ENCODE results near the gene PODXL2.

The PODXL2 gene

DNA sequence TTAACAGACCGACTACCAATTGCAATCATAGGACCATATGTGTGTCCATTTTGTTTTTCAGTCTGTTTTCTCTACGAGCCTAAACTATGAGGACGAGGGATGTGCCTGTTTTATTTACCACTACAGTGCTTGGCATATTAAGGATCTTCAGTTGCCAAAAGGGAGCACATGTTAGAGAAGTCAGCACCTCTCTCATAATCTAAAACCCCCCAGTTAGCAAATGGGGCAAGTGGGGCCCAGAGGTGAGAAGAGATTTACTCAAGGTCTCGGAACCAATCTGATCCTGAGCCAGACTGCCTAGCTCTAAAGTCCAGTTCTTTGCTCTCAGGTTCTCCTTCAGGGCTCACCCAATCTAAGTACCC lies 578 bp upstream of the PODXL2 start:
- DNase-seq (ENCODE audit: low read depth in 2 of 2): no peak

DNA sequence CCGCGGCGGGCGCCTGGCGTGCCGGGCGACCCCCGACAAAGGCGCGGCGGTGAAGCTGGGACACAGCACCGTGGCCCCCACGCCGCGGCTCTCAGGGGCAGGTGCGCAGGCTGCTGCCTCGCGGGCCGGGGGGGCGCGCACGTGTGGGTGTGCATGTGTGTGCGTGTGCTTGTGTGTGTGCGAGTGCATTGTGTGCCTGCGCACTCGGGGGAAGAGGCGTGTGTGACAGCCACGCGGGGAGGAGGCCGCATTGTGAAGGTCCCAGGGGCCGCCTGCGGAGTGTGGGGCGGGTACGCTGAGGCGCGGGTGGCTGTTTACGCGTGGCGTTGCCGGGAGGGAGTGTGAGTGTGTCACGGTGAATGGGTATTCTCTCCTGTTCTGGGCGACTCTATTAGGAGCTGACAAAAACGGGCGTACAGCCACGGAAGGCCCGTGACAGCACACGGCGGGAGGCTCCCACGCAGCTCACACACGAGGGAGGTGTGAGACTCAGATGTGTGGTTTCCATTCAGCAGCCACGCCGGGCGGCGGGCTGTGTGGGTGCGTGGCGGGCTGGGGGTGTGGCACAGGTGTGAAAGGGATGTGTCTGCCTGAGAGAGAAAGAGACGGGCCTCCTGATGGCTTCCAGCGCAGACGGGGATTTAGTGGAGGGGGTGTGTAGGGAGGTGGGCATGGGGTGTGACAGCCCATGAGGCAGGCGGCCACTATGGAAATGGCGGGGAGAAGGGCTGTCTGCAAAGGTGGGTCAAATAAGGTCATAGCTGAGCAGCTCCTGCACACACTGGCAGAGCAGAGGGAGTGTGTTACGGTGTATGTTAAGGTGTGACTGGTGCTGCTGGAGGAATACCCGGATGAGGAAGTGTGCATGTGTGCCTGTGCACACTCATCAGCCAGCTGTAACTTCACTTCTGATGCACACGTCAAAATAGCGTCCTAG lies 750 bp downstream of the PODXL2 start:
- peak in 1 of 2 donors; percentile 14 for DNase-seq (ENCODE audit: low read depth in 2 of 2)

DNA sequence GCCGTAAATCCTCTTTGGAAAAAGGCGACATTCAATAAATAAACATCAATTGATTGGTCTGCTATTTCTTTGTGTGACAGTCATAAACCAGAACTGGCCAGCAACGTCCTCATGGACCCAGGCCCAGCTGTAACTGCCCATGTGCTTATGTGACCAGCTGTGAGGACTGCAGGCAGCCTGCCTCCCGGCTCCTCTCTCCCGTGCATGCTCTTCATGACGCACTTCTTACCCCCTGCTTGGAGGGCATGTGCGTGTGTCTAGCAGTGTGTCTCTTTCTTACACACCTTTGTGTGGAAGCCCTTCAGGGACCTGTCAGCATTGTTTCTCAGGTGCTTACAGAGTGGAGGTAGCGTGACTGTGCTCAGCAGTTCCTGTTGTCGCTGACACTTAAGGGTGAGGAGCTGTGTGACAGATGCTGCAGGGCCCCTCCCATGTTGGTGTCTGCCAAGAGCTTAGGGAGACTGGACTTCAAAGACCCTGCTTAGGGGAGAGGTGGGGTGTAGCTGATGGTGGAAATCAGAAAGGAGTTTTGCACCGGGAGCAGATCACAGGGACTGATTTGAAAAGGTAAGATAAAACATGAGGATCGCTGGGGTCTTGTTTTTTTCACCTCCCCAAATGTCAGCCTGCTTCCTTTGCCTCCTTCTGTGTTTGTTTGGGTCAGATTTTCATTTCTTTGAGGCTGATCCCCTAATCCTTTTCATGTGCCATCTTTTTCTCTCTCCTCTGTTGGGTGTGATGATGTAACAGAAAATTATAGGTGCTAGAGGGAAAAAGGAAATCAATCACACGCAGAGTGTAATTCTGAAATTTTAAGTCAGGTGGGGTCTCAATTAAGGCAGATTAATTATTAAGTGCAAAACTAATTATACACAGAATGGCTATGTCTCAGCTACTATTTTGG lies 2.1 kb downstream of the PODXL2 start:
- no peak for DNase-seq (ENCODE audit: low read depth in 2 of 2)

DNA sequence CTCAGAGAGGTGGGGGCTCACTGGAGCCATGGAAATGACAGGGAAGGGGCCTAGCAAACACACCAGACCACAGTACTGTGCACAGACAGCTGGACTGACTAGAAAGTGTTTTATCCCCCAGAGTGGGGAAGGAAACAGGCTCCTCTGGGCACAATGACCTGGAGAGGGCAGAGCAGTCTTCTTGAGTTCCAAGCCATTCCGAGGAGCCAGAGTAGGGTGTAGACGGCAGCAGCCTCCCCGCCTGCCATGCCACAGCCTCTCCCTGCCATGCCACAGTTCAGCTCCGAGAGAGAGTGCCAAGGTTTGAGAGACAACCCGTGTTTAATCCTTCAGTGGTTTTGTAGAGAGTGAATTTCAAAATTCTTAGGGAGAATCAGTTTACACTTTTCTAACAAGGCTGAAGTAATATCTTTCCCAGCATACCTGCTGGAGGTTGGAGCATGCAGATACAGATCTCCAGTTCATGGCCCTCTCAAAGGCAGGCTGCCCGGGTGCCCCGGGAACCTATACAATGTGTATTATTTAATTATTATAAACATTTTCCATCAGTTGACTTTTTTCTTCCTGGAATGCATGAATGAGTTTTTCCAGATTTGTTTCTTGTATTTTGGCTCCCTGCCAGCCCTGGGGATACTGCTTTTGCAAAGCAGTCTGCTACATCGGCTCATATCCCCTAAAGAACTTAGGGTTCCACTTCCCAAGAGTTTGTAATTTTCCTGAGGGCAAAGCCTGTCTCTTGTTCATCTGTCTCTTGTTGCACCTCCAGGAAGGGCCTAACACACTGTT lies 3.2 kb downstream of the PODXL2 start:
- no peak for DNase-seq (ENCODE audit: low read depth in 2 of 2)

DNA sequence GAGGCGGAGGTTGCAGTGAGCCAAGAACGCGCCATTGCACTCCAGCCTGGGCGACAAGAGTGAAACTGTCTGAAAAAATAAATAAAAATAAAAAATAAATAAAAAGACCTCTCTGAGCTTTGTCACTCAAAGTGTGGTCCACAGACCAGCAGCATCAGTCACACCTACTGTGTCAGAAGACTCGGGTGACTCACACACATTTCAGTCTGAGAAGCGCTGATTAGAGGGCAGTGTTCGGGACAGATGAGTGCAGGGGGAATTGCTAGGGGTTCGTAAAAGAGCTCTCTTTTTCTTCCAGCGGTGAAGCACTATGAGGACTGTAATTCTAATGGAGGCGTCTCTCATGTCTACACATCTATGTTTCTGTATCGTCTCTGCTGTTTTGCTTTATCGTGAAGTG lies 5.7 kb downstream of the PODXL2 start:
- DNase-seq (ENCODE audit: low read depth in 2 of 2): no peak

DNA sequence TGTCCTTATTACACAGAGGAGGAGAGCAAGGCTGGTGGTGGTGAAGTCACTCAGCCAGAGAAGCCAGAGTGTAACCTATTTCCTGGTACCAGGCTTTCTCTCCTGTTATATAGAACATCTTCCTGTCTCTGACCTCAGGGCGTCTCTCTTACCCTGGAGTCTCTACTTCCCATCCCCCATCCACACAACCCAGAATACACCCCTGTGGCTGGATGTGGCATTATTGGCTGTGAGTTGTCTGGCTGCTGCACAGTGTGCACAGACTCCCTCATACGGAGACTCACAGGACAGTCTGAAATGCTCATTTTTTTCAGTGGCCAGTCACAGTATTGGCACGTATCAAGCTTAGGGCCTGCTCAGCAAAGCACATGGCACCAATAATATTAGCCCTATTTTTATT lies 8.6 kb downstream of the PODXL2 start:
- DNase-seq (ENCODE audit: low read depth in 2 of 2): no peak

DNA sequence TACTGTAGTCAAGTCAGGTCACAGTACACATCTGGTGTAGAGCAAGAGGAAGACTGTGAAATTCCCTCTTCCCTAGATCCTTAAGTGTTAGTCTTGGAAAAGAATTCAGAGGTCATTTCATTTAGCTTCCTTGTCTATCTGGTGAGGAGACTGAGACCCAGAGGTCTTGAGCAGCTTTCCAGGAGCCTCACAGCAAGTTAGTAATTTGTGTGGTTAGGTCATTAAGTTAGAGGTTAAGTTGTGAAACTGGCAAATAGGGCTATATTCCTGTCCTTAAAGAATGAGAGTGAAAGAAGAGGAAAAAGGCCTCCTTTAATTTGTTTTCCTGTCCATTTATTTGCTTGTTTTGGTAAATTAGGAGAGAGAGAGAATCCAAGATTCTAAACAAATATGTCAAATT lies 9.0 kb downstream of the PODXL2 start:
- no peak for DNase-seq (ENCODE audit: low read depth in 2 of 2)

DNA sequence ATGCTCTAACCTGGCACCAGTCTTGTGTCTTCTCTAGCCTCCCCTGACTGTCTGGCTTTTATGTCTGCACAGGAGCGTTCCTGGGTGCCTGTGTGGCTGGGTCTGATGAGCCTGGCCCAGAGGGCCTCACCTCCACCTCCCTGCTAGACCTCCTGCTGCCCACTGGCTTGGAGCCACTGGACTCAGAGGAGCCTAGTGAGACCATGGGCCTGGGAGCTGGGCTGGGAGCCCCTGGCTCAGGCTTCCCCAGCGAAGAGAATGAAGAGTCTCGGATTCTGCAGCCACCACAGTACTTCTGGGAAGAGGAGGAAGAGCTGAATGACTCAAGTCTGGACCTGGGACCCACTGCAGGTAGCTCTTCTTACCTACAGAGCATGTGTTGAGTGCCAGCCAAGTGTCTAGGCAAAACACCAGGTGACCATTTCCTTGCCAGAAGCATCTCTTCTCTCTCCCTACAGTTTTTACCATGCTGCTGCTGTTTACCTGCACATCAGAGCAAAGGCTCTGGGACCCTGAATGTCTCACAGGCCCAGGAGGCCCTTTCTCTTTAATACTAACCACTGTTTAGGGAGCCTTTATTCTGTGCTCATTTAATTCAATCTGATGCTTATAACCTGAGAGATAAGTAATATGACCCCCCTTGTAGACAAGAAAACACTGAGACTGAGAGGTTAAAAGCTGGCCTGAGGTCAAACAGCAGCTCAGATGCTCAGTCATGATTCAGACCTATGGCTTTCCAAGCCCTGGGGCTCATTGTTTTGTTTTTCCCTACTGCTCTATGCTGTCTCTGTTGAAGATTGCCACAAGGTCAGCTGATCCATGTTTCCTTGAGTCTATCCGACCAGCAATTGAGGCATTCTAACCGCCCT lies 10.4 kb downstream of the PODXL2 start:
- no peak for DNase-seq (ENCODE audit: low read depth in 2 of 2)

DNA sequence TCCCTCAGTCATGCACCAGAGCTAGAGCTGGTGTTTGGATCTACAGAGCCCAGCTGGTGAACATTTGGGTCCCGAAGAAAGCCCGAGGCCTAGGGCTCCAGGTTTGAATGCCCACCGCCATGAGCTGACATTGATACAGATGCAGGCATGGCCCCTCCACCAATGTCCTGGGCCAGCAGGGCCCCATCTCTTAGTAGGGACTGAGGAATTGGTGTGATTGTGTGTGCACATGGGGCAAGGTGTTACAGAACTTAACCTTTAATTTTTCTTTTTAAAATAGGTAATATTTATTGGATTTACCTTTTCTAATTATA lies 11.0 kb downstream of the PODXL2 start:
- no peak for DNase-seq (ENCODE audit: low read depth in 2 of 2)

DNA sequence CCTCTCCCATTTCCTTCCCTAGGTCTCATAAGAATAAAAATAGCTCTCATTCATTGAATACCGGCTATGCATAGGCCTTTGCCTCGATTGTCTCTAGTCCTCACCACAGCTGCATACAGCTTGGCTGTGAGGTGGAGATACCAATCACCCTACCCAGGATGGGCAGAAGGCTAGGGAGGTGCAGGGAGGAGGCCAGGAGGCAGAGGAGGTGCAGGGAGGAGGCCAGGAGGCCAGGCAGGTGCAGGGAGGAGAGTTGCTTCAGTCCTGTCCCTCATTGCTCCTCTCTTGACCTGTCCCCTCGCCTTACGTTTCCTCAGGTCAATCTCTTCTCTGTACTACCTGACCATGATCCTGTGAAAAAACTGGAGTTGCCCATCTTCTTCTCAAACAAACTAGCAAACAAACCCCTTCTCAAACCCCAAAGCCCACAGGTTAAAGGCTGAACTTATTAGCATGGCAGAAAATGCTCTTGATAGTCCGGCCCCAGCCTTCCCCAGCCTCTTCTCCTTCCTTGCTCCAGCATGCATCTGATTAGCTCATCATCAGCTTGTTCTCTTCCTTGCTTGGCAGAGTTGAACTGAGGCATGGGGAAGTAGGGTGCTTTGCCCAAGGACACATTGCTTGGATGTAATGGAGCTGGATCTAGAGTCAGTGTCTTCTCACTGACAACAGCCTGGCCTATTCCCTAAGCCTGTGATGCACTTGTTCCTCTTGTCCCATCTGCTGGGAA lies 15.8 kb downstream of the PODXL2 start:
- DNase-seq (ENCODE audit: low read depth in 2 of 2): no peak

DNA sequence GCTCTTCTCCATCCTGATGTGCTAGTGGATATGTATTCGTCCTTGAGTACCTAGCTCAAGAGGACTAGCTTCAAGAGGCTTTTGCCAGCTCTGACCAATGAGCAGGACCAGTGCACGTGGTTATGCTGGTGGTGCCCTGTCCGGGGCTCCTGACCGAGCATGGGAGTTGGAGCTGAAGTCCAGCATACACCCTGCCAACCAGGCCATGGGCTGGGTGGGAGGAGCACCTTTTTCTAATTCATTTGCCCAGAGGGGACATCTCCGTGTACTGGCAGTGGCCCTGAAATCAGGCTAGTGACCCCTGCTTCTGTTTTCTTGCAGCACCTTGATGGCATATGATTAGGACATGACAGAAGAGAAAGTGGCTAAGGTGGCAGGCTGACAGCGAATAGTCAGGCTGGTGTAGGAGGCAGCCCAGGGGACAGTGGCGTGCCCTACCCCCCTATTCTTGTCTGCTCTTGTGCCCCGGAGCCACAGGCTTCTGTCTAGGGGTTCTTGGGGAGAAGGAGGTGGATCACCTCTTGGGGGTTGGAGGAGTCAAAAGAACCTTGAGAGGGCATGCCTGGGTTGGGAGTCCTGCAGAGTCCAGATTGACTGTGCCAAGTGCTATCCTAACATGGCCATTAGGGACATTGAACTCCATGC lies 16.5 kb downstream of the PODXL2 start:
- DNase-seq (ENCODE audit: low read depth in 2 of 2): no peak

DNA sequence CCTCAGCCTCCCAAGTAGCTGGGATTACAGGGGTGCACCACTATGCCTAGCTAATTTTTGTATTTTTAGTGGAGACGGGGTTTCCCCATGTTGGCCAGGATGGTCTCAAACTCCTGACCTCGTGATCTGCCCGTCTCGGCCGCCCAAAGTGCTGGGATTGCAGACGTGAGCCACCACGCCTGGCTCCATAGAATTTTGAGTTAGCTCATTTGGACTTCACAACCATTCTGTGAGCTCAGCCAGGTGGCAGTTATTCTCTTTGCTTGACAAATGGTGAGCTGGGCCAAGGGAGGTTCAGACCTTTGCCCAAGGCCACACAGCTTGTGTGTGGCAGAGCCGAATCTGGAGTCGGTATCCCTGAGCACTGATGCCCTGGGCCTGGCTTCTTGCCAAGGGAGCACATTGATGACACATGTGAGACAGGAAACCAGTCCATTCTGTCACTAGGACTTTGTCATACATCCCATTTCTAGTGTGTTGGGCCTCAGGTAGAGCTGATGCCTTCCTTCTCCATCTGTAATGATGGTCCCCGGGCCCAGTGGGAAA lies 17.6 kb downstream of the PODXL2 start:
- no peak for DNase-seq (ENCODE audit: low read depth in 2 of 2)

DNA sequence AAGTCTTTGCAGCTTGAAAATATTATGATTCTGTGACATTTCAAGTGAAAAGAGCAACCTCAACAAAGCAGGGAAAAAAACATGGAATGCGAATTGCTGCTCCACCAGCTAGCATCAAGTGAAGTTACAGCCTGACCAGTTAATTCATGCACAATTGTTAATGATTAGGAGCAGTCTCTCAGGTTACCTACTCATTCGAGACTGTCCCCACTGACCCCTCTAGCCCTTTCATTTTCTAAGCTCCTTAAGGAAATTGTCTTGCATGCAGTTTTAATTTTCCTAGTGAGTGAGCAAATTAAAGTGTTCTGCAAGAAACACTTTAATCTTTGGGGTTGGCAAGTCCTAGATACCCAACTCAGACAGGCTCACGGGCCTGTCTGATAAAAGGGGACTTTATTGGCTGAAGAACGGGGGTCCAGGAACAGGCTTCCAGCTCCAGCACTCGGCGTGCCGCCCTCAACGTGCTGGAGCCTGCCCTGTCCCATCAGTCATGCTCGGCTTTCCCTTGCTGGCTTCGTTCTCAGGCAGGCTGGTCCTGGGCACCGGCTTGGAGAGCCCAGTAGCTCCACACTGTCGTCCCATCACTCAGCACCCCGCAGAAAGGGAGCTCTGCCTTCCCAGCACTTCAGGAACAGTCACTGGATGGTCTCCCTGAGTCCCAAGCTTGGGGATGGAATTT lies 18.3 kb downstream of the PODXL2 start:
- no peak for DNase-seq (ENCODE audit: low read depth in 2 of 2)

DNA sequence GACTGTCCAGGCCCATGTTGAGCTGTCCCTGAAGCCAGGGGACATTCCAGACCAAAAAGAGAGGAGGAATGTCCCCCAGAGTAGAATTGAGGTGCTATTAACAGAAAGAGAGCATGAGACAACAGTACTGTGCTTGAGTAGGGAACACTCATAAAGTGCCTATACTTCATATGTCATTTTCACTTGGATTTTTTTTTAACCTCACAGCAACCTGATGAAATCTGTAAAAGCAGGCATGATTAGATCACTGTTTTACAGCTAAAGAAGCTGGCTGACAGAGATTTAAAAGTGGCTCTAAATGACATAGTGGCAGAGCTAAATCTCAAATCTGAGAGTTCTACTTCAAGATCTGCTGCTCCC lies 18.8 kb downstream of the PODXL2 start:
- no peak for DNase-seq (ENCODE audit: low read depth in 2 of 2)

DNA sequence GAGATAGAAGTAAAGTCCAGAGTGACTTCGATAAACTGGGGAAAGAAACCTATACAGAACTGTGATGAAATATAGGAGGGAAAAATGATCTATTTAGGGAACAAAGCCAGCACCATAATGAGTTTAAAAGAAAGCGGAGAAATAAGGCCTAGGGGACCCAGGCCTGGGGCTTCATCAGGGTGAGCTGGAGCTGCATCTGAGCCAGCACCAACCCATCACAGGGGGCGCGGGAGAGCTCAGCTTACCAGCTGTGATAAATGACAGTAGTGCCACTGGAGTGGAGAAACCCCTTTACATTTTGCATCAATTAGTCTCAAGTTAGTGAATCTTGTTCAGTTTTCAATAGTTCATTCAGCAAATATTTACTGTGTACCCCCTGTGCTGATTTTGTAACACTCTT lies 21.3 kb downstream of the PODXL2 start:
- no peak for DNase-seq (ENCODE audit: low read depth in 2 of 2)

DNA sequence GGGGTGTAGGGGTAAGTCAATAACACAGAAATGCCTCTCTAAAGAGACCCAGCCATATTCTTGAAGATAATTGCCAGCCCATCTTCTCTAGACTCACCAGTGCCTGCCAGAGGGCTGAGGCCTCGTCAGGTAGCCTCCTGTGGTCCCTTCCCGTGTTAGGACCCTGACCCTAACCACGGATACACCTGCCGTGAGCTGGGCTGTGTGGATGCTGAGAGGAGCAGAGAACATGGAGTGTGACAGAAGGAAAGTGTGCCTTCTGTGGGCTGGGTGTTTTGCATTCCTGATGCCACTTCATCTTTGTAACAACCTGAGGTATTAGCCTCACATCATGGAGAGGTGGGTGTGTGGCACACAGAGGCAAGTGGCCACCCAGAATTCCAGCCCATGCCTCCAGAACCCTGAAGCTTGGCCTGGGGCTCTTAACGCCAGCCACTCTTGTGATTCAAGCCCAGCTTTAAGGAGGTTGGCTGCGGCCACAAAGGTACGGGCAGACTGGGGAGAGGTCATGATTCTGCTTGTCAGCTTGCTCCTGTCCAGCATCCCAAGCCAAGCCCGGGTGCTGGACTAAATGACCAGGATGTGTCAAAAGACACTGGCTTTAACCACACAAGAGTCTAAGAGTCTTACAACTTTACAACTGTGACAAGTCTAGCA lies 22.7 kb downstream of the PODXL2 start:
- DNase-seq (ENCODE audit: low read depth in 2 of 2): no peak

DNA sequence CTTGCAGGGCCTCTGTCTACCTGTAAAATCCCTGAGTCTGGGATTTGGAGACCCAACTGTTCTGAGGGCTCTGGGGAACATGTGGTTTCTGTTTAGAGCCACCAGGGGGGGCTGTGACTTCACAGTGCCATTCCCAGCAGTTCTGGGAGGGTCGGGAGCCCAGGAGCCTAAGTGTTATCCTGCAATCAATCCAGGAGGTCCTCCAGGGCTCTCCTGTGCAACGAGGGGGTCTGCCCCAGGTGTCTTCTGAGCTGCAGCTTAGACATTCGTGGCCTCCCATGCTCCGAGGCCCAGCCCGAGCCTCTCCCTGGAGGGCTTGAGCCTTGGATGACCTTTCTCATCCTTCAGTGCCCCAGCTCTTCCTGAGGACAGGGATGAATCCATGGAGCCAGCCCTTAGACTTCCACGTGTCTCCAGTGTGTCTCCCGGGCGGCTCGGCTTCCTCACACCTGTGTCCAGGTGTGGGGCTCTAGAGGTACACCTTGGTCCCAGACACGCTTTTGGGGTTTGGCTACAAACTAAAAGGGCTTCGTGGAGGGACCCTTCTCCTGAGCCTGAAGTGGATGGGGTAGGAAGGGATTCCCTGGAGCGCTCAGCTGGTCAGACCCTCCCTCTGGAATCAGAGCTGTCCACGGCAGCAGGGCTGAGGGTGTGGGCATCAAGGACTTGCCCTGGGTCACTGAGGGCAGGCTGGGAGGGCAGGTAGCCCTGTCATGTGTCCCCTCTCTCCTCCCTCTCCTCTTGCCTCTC lies 23.4 kb downstream of the PODXL2 start:
- no peak for DNase-seq (ENCODE audit: low read depth in 2 of 2)

DNA sequence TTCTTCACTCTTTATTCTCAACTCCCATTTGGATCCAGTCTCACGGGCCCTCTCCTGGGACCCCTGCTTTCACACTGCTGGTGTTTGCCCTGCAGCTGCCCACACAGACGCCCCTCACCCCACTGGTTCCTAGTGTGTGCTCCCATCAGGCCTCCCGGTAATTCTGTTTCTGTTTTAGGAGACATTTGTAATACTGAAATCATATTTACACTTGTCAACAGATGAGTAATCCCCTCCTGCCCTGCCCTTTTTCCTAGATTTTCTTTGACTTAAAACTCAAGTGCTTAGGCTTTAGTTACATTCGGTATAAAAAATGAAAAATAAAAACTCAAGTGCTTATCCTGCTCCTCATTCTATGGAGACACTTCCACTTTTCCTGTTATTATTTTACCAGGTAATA lies 25.4 kb downstream of the PODXL2 start:
- DNase-seq (ENCODE audit: low read depth in 2 of 2): no peak

All from stimulated activated CD4-positive, alpha-beta T cell treated with anti-CD3 and anti-CD28 coated beads, Interleukin-15, amount 100 ng/mL, for 48 hours (primary cell).